Mucosa of gallbladder (tissue), 1 donor: ENCODE results near the gene NPR3. TPM values are rescaled to one million over a fixed set of nuclear protein-coding genes. Genes with fewer than 3 reads are reported as not detected.

Experiments used
- DNase-seq: peaks from one replicate; pipeline ENCODE4 v3.0.0-alpha.2; 2020; ENCODE audit warnings: low spot score
- total RNA-seq: library from RNA; stranded (reverse); gene quantifications from one replicate; pipeline ENCODE4 v1.2.1, GENCODE V29; 2021
- donor health status: DM: no; HTN: no; CAD: no.

Gene NPR3, protein sequence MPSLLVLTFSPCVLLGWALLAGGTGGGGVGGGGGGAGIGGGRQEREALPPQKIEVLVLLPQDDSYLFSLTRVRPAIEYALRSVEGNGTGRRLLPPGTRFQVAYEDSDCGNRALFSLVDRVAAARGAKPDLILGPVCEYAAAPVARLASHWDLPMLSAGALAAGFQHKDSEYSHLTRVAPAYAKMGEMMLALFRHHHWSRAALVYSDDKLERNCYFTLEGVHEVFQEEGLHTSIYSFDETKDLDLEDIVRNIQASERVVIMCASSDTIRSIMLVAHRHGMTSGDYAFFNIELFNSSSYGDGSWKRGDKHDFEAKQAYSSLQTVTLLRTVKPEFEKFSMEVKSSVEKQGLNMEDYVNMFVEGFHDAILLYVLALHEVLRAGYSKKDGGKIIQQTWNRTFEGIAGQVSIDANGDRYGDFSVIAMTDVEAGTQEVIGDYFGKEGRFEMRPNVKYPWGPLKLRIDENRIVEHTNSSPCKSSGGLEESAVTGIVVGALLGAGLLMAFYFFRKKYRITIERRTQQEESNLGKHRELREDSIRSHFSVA
- total RNA-seq: 6.5 TPM

DNA sequence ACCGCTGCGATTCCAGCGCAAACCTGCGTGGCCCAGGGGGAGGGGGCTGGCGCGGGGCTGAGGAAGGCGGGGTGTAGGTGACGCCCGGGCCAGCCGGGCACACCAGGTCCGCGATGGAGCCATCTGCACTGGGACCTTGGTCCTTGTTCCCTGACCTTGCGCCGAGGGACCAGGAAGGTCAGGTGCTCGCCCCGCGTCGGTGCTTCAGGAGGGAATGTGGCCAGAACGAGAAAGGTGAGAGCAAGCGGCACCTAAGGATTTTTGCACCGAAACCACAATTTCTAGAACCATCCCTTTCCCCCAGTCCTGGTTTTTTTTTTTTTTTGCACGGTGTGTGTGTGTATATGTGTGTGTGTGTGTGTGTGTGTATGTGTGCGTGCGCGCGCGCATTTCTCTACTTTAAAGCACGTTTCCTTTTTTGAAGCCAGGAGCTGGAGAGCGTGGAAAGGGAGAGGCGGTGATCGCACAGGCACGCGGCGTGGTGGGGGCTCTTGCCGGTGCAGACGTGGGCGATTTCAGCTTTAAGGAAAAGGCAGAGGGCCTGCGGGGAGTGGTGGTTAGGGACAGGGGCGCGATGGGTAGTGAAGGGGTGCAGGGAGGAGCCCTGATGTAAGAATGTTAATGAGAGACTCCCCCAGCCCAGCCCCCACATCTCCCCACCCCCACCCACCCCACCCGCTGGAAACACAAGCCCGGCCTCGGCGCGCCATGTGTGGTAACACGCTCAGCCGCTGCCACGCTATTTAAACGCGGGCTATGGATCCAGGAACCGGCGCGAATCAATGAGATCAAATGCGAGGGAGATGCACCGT, at the start of gene NPR3:
Gene NPR3 (plus strand): TSS at position 772 of the 812 bp plus-strand sequence. CDS start 456 bp downstream, outside the sequence.
- no peak for DNase-seq

DNA sequence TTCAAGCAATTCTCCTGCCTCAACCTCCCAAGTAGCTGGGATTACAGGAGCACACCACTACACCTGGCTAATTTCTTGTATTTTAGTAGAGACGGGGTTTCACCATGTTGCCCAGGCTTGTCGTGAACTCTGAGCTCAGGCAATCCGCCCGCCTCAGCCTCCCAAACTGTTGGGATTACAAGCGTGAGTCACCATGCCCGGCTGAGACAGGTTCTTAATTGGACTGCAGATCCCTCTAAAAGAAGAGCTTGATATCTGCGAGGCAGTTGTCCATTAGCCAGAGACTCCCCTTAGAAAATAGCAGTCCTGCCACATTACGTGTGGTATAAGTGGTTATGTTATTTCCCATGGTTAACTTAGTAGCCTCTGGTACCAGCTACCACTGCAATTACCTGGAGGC, 46.6 kb upstream of the NPR3 start:
- DNase-seq: no peak

DNA sequence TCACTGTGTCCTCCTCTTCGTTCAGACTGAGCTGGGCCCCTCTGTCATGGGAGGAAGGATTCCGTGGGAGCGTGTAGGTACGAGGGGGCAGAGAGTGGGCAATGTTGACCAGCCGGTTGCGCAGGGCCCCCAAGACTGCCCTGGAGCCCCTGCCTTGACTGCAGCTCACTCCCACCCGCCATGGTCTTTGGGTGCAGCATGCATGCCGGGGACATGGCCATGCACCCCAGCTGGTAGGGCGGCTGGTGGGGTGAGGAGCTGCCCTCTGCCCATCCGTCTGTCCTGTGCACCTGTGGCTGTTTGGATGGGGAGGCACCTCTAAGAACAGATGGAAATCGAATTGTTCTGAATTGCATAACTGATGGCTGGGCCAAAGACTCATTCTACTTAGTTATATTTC, 42.6 kb upstream of the NPR3 start:
- no peak for DNase-seq

- no peak for DNase-seq
Measured at GRCh38 chr5:32673272-32673671, 37.8 kb upstream of the NPR3 start.

GRCh38 chr5:32677023-32677422, 34.1 kb upstream of the NPR3 start:
- no peak for DNase-seq

GRCh38 chr5:32678472-32678871, 32.6 kb upstream of the NPR3 start:
- no peak for DNase-seq

- no peak for DNase-seq
Measured at GRCh38 chr5:32679218-32679617, 31.9 kb upstream of the NPR3 start.

GRCh38 chr5:32680183-32680582, 30.9 kb upstream of the NPR3 start:
- DNase-seq: no peak

DNA sequence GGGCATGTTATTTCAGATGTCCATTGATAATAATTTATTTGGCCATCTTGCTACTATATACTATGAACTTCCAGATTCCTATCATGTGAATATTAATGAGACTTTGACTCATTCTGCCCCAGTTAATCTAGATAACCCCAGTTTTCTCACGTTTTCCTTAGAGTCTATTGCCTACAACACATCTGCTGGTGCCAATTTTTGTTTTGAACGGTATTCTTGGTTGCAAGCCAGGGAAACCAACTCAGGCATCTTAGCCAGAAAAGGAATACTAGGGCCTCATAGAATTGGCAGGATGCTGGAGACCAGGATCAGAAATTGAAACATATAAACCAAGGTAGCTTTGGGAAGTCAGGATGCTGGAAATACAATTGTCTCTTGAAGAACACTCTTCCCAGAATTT, 28.0 kb upstream of the NPR3 start:
- DNase-seq: no peak

DNA sequence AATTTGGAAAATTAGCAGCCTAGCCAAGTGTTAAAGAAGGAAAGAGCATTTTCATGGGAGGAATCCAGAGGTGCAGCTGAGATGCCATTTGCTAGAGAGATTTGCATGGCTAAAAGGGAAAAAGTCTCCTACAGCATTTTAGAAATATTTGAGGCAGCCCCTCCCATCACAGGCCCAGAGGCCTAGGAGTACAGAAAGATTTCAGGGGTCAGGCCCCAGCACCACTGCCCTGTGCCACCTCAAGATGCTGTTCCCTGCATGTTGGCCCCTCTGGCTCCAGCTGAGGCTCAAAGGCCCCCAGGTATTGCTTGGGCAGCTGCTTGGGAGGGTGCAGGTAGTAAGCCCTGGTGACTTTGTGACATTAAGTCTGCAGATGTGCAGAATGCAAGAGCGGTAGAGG, 26.9 kb upstream of the NPR3 start:
- no peak for DNase-seq

DNA sequence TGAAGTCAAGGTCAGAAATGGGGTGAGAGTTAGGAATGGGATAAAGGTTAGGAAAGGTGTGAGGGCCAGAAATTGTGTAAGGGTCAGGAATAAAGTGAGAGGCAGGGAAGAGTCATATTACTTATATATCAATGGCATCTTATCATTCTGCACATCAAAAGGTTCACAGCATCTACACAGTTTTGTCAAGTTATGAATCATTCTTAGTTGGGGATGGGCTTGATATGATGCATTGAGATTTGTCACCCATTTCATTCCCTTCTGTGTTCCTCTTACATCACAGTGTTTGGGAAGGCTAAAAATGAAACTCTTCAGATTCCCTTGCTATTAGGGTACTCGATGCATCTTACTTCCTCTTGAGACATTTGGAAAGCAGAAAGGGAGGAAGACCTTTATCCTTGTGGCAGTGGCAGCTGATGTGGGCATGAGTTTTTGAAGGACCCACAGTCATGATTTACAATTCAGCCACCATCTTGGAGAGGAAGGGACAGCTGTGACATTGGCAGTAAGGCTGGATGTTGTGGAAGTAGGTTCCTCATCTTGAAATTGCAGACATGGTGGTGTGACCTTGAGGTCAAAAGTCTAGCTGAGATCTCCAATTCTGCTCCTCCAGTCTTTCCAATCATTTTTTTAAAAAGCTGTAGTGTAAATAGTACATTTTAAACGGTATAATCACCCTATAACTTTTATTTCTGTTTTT, 24.2 kb upstream of the NPR3 start:
- DNase-seq: no peak

GRCh38 chr5:32687499-32687831, 23.7 kb upstream of the NPR3 start:
- peak; percentile 77 for DNase-seq

GRCh38 chr5:32690153-32690552, 21.0 kb upstream of the NPR3 start:
- no peak for DNase-seq

DNA sequence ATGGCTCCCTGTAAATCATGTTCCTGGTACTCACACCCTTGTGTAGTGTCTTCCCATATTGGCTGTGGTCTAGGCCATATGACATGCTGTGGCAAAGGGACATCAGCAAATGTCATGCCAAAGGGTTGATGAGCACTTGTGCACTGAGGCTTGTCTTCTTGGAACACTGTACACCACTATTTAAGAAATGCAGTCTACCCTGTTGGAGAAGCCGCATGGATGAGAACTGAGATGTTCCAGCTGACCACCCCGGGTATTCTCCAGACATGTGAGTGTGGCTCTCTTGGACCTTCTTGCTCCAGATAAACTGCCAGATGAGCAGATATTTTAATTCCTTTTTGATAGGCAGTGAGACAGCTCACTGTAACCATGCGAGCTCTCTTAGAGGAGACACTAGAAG, 20.5 kb upstream of the NPR3 start:
- no peak for DNase-seq

- no peak for DNase-seq
Measured at GRCh38 chr5:32692036-32692746, 18.9 kb upstream of the NPR3 start.

DNA sequence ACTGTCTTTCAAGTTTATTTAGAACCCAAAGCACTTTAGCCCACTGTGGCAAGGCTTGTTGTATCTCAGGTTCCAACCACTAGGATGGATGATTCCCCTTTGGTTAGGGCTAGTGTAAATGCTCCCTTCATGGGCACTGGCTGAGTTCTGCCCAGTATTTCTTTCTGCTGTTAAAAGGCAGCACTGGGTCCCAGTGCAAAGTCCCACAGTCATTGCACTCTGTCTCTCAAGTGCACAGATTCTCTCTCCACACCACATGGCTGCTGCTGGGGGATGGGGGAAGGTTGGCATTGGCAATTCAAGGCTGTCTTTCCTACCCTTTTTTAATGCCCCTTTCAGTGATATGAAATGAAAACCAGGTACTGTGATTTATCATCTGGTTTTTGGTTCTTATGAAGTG, 7.2 kb upstream of the NPR3 start:
- no peak for DNase-seq

DNA sequence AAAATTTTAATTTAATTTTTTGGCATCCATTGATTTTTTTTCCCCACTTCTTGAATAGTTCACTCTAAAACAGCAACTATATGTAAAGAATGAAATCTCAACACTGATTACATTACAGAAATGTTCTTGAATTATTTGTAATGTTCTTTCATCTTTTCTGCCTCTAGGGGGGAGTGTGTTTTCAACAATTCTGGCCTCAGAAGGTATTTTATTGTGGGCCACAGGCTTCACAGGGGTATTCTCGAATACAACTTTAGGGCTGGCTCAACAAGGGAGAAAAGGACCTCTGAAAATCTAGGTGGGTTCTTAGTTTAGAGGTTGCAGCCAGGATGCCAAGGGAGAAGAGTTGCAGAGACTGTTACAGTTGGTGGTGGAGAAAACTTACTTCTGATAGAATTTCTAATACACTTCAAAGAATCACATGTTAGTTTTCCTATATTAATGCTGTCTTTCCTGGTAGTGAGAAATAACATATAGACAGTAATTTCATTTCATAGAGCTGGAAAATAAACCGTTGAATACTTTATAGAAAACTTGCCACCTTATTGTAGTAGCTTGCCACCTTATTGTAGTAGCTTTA, 3.6 kb upstream of the NPR3 start:
- no peak for DNase-seq

- DNase-seq: no peak
Measured at GRCh38 chr5:32708949-32709348, 2.2 kb upstream of the NPR3 start.

DNA sequence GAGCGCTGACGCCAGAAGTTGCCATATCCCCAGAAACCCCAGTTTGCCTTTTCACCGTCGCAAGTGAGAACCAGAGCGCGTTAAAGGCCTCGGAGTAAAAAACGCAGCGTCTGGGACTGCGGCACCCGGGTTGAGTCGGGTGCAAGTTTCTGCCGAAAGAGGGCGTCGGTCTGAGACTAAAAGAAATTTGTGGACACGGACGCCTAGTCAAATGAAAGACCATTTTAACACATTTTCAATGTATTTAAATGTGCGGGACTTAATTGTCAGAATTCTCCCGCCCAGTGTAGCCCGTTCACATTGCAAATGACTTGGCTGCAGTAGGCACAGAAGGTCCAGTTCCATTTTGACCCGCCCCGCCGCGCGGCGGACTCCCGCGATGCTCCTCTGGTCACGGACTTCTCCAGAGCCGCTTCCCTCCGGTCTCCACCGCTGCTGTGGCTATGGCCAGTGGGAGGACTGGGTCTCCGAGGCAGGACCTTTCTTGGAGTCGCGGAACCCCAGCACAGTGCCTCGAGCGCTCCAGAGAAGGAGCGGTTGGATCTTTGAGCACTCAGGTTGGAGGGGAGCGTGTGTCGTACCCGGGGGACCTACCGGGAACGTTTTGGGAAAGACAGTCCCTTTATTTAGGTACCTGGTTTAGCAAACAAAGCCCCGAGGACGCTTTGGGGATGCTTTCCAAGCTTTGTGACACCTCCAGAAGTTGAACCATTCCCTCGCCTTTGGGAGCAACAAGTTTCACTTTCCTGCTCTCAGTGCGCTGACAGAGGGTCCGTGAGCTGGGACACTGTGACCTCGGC, 1.2 kb upstream of the NPR3 start:
- peak; percentile 73 for DNase-seq

- DNase-seq: no peak
Measured at GRCh38 chr5:32711362-32711680, 200 bp downstream of the NPR3 start.
